Large intestine (tissue), 3 donors: ENCODE results near the gene KPNA6. TPM values are rescaled to one million over a fixed set of nuclear protein-coding genes. Genes with fewer than 3 reads are reported as not detected.
"Not testable (repeated sequence)": the region's sequence is repeated elsewhere in the genome, so short reads cannot be mapped to it uniquely, and the experiment has no call there.

Experiments
- DNase-seq, 2 donors: peaks; one replicate each; pipeline versions ENCODE4 v3.0.0 to v3.0.0-alpha.2; 2013
- H3K27ac ChIP-seq: one replicate; pipeline ENCODE4 v1.5.1; 2013; ENCODE audit warnings: low read length
- H3K27me3 ChIP-seq: 2 replicates; pipeline ENCODE4 v1.6.1; 2013; ENCODE audit warnings: low read length; ENCODE audit not compliant: control insufficient read depth, insufficient read depth
- H3K36me3 ChIP-seq: 2 replicates; pipeline ENCODE4 v1.6.1; 2013; ENCODE audit warnings: low read length; ENCODE audit not compliant: control insufficient read depth, insufficient read depth
- H3K4me1 ChIP-seq: one replicate; pipeline ENCODE4 v1.6.1; 2013; ENCODE audit warnings: low read length; ENCODE audit not compliant: control insufficient read depth, insufficient read depth
- H3K4me3 ChIP-seq: one replicate; pipeline ENCODE4 v1.5.1; 2013; ENCODE audit warnings: low read length
- H3K9me3 ChIP-seq: one replicate; pipeline ENCODE4 v1.6.1; 2013; ENCODE audit warnings: mild to moderate bottlenecking, low read depth, low read length, moderate library complexity; ENCODE audit not compliant: control insufficient read depth
- WGBS: methylation state at CpG from one replicate; pipeline ENCODE4 v1.1.5; 2013; ENCODE audit warnings: low lambda C conversion rate; ENCODE audit not compliant: insufficient coverage; 5-methylcytosine and 5-hydroxymethylcytosine counted together
- polyA plus RNA-seq: library from polyadenylated mRNA; unstranded; fragments of 120-200 nt; gene quantifications from one replicate; pipeline ENCODE4 v1.2.1, GENCODE V29; 2013

KPNA6 gene
- polyA plus RNA-seq, 1 donor, result 25.3 TPM

- peaks cover 4% of the 10 kb centered on the region for H3K9me3 ChIP-seq
- peaks cover 24% of the 10 kb centered on the region for H3K36me3 ChIP-seq
Measured at GRCh38 chr1:32072622-32073298, 35.1 kb upstream of the KPNA6 start, which contains the start of gene TMEM39B. TSS of gene TMEM39B (plus strand) at chr1:32072939. CDS start at chr1:32073048, 109 bp downstream.

GRCh38 chr1:32073299-32074229, 34.3 kb upstream of the KPNA6 start:
- no peaks in the 10 kb centered on the region for H3K27me3 ChIP-seq
- no peak for DNase-seq
- peak overlapping the region; percentile 97 for H3K4me3 ChIP-seq
- peaks cover 30% of the 10 kb centered on the region for H3K36me3 ChIP-seq
- H3K9me3 ChIP-seq, result peaks cover 4% of the 10 kb centered on the region
- peak overlapping the region; percentile 99 for H3K27ac ChIP-seq
- 100% methylated on average over 1 of the region's 28 CpGs for WGBS
- peaks cover 3% of the 10 kb centered on the region for H3K4me1 ChIP-seq

More at GRCh38 chr1:32072622-32073298, 35.1 kb upstream of the KPNA6 start, which contains the start of gene TMEM39B:
- DNase-seq, result peak; percentile 96 to 99
- WGBS, result no CpG with 5 or more reads among the region's 67 CpGs
- H3K4me1 ChIP-seq, result peaks cover 3% of the 10 kb centered on the region
- peak within 1 kb of the TSS; percentile 97 for H3K4me3 ChIP-seq
- H3K27ac ChIP-seq, result peak within 1 kb of the TSS; percentile 99
- no peaks in the 10 kb centered on the region for H3K27me3 ChIP-seq

GRCh38 chr1:32074841-32075240, 33.0 kb upstream of the KPNA6 start:
- H3K4me3 ChIP-seq, result no peak overlapping the region
- no CpG with 5 or more reads among the region's 9 CpGs for WGBS
- H3K9me3 ChIP-seq, result peaks cover 4% of the 10 kb centered on the region
- H3K36me3 ChIP-seq, result peaks cover 32% of the 10 kb centered on the region
- peaks cover 3% of the 10 kb centered on the region for H3K4me1 ChIP-seq
- H3K27me3 ChIP-seq, result no peaks in the 10 kb centered on the region
- H3K27ac ChIP-seq, result no peak overlapping the region
- DNase-seq, result no peak

- peaks cover 37% of the 10 kb centered on the region for H3K36me3 ChIP-seq
- WGBS, result 100% methylated on average over 1 of the region's 3 CpGs
- no peak for DNase-seq
Measured at GRCh38 chr1:32077451-32077850, 30.4 kb upstream of the KPNA6 start.

GRCh38 chr1:32082022-32082421, 25.8 kb upstream of the KPNA6 start:
- DNase-seq, result no peak
- H3K36me3 ChIP-seq, result peaks cover 42% of the 10 kb centered on the region
- WGBS, result no CpG with 5 or more reads among the region's 1 CpG

More at GRCh38 chr1:32077451-32077850, 30.4 kb upstream of the KPNA6 start:
- Histone ChIP-seq H3K4me3 (no peak overlapping the region), H3K9me3 (peaks cover 4% of the 10 kb centered on the region), H3K27ac (no peak overlapping the region), H3K4me1 (peaks cover 3% of the 10 kb centered on the region), H3K27me3 (no peaks in the 10 kb centered on the region)

GRCh38 chr1:32086381-32086780, 21.5 kb upstream of the KPNA6 start:
- H3K36me3 ChIP-seq, result peaks cover 33% of the 10 kb centered on the region
- not testable (repeated sequence) for H3K27ac ChIP-seq, H3K4me1 ChIP-seq, H3K9me3 ChIP-seq, H3K27me3 ChIP-seq, H3K4me3 ChIP-seq, DNase-seq
- no CpG with 5 or more reads among the region's 2 CpGs for WGBS

More at GRCh38 chr1:32082022-32082421, 25.8 kb upstream of the KPNA6 start:
- no peaks in the 10 kb centered on the region for H3K27me3 ChIP-seq
- no peak overlapping the region for H3K4me3 ChIP-seq
- H3K4me1 ChIP-seq, result no peaks in the 10 kb centered on the region
- H3K27ac ChIP-seq, result no peak overlapping the region
- no peaks in the 10 kb centered on the region for H3K9me3 ChIP-seq

GRCh38 chr1:32091176-32091575, 16.7 kb upstream of the KPNA6 start:
- H3K9me3 ChIP-seq, result no peaks in the 10 kb centered on the region
- no CpG with 5 or more reads among the region's 8 CpGs for WGBS
- H3K36me3 ChIP-seq, result peaks cover 57% of the 10 kb centered on the region
- no peak overlapping the region for H3K27ac ChIP-seq
- H3K4me1 ChIP-seq, result no peaks in the 10 kb centered on the region
- no peaks in the 10 kb centered on the region for H3K27me3 ChIP-seq
- no peak for DNase-seq
- no peak overlapping the region for H3K4me3 ChIP-seq

- Histone ChIP-seq H3K9me3 (no peaks in the 10 kb centered on the region), H3K27ac (no peak overlapping the region), H3K4me3 (no peak overlapping the region), H3K36me3 (peaks cover 57% of the 10 kb centered on the region), H3K4me1 (no peaks in the 10 kb centered on the region), H3K27me3 (no peaks in the 10 kb centered on the region)
- no CpG with 5 or more reads among the region's 15 CpGs for WGBS
- no peak for DNase-seq
Measured at GRCh38 chr1:32091591-32091990, 16.3 kb upstream of the KPNA6 start.

- H3K36me3 ChIP-seq, result peaks cover 56% of the 10 kb centered on the region
- no CpG with 5 or more reads among the region's 11 CpGs for WGBS
- no peak overlapping the region for H3K4me3 ChIP-seq
- peak in 1 of 2 donors; percentile 64 for DNase-seq
- H3K27me3 ChIP-seq, result no peaks in the 10 kb centered on the region
- no peaks in the 10 kb centered on the region for H3K4me1 ChIP-seq
- H3K9me3 ChIP-seq, result no peaks in the 10 kb centered on the region
- no peak overlapping the region for H3K27ac ChIP-seq
Measured at GRCh38 chr1:32094746-32095521, 12.9 kb upstream of the KPNA6 start.

GRCh38 chr1:32099426-32099825, 8.4 kb upstream of the KPNA6 start:
- Histone ChIP-seq H3K27me3 (no peaks in the 10 kb centered on the region), H3K27ac (no peak overlapping the region), H3K36me3 (peaks cover 42% of the 10 kb centered on the region), H3K4me3 (no peak overlapping the region), H3K4me1 (peaks cover 9% of the 10 kb centered on the region), H3K9me3 (no peaks in the 10 kb centered on the region)
- no peak for DNase-seq
- no CpG with 5 or more reads among the region's 4 CpGs for WGBS
